Mesenteric fat pad (tissue), 1 donor: Measurements from ENCODE around the gene IL4. TPM values are rescaled to one million over a fixed set of nuclear protein-coding genes. Genes with fewer than 3 reads are reported as not detected.
"Not testable (repeated sequence)": the region's sequence is repeated elsewhere in the genome, so short reads cannot be mapped to it uniquely, and the experiment has no call there.

ENCODE experiments used
- DNase-seq: peaks from one replicate; pipeline ENCODE4 v3.0.0-alpha.2; 2020; ENCODE audit warnings: low spot score
- total RNA-seq: library from RNA; stranded (reverse); fragmentation: NEBNext Ultra II Directional; extraction: Animal tissue kit (Norgen Biotek cat#: 25700); gene quantifications from one replicate; pipeline ENCODE4 v1.2.1, GENCODE V29; 2021
- donor health status: DM: yes; HTN: yes; CAD: no.

Gene IL4
- total RNA-seq, 1 donor from 2014 or later: not detected

- no peak for DNase-seq
Measured at GRCh38 chr5:132689513-132689912, 15.7 kb downstream of the IL4 start.

- no peak for DNase-seq
Measured at GRCh38 chr5:132690156-132690555, 16.4 kb downstream of the IL4 start.

GRCh38 chr5:132691755-132692631 is 18.2 kb downstream of the IL4 start:
- not testable (repeated sequence) for DNase-seq

- DNase-seq: no peak
Measured at GRCh38 chr5:132692632-132692967, 18.8 kb downstream of the IL4 start.

- no peak for DNase-seq
Measured at GRCh38 chr5:132695956-132696355, 22.2 kb downstream of the IL4 start.

GRCh38 chr5:132704875-132705274 is 31.1 kb downstream of the IL4 start:
- no peak for DNase-seq

- DNase-seq: no peak
Measured at GRCh38 chr5:132708645-132709044, 34.9 kb downstream of the IL4 start.

GRCh38 chr5:132714456-132715307 is 40.9 kb downstream of the IL4 start:
- no peak for DNase-seq

- no peak for DNase-seq
Measured at GRCh38 chr5:132718544-132719312, 44.9 kb downstream of the IL4 start.

GRCh38 chr5:132725745-132726144 is 52.0 kb downstream of the IL4 start:
- DNase-seq: no peak

GRCh38 chr5:132729896-132730295 is 56.1 kb downstream of the IL4 start:
- DNase-seq: no peak

Other genes with a start within 250 kb of the IL4 start
- 61.1 TPM for gene IRF1, start 183.2 kb upstream of the IL4 start, total RNA-seq
- gene IL5, start 130.5 kb upstream of the IL4 start, total RNA-seq: not detected
- gene RAD50, start 117.0 kb upstream of the IL4 start, total RNA-seq: 44.2 TPM
- gene IL13, start 15.8 kb upstream of the IL4 start, total RNA-seq: not detected
- 5.2 TPM for gene KIF3A, start 63.6 kb downstream of the IL4 start, total RNA-seq
- gene CCNI2, start 73.4 kb downstream of the IL4 start, total RNA-seq: not detected
- gene SEPTIN8, start 103.2 kb downstream of the IL4 start, total RNA-seq: 33.4 TPM
- not detected for gene SOWAHA, start 139.3 kb downstream of the IL4 start, total RNA-seq
- gene SHROOM1, start 156.7 kb downstream of the IL4 start, total RNA-seq: 10.6 TPM
- gene GDF9, start 192.5 kb downstream of the IL4 start, total RNA-seq: not detected
- 391 TPM for gene UQCRQ, start 192.7 kb downstream of the IL4 start, total RNA-seq
- 1.2 TPM for gene LEAP2, start 199.7 kb downstream of the IL4 start, total RNA-seq